Fibroblast of lung (primary cell): ENCODE data around the gene OPA1. TPM values are rescaled to one million over a fixed set of nuclear protein-coding genes. Genes with fewer than 3 reads are reported as not detected.
A peak's percentile ranks its signal among the peaks of the same experiment; 100 is the strongest.

Source experiments
- DNase-seq, 2 donors: peaks; one replicate each; pipeline versions ENCODE4 v3.0.0 to v3.0.0-alpha.2; 2010; ENCODE audit warnings: low read depth in 2 of 2
- H2AFZ ChIP-seq: 2 replicates; pipeline ENCODE4 v1.5.1; 2012; ENCODE audit warnings: low read length, control low read depth, inconsistent platforms
- H3K27ac ChIP-seq: 2 replicates; pipeline ENCODE4 v1.5.1; 2011; ENCODE audit warnings: low read length, control low read depth; ENCODE audit not compliant: insufficient read depth
- H3K27me3 ChIP-seq: 2 replicates; pipeline ENCODE4 v1.5.1; 2011; ENCODE audit warnings: mild to moderate bottlenecking, low read length; ENCODE audit not compliant: control insufficient read depth, insufficient read depth
- H3K36me3 ChIP-seq: 2 replicates; pipeline ENCODE4 v1.5.1; 2011; ENCODE audit warnings: low read length; ENCODE audit not compliant: control insufficient read depth, insufficient read depth
- H3K4me1 ChIP-seq: 2 replicates; pipeline ENCODE4 v1.5.1; 2011; ENCODE audit warnings: low read length; ENCODE audit not compliant: control insufficient read depth, insufficient read depth; ENCODE audit errors: extremely low read depth
- H3K4me2 ChIP-seq: 2 replicates; pipeline ENCODE4 v1.5.1; 2011; ENCODE audit warnings: low read length, control low read depth; ENCODE audit not compliant: insufficient read depth; ENCODE audit errors: extremely low read depth
- H3K4me3 ChIP-seq, 4 experiments: fragments of 200-600 bp in 1 of 4; sonication (generic) in 1 of 4; replicated peaks in 1 of 4; 2 replicates each; pipeline ENCODE4 v1.5.1; 2011 to 2016; ENCODE audit warnings: low read length in 4 of 4, low read depth in 3 of 4, mild to moderate bottlenecking in 3 of 4, control low read depth in 2 of 4, inconsistent platforms in 1 of 4, mixed read lengths in 1 of 4; ENCODE audit not compliant: insufficient read depth in 1 of 4; ENCODE audit errors: control extremely low read depth in 1 of 4
- H3K79me2 ChIP-seq: 2 replicates; pipeline ENCODE4 v1.5.1; 2012; ENCODE audit warnings: mild to moderate bottlenecking, low read length, inconsistent platforms; ENCODE audit not compliant: control insufficient read depth, insufficient read depth
- H3K9ac ChIP-seq: 2 replicates; pipeline ENCODE4 v1.5.1; 2011; ENCODE audit warnings: mild to moderate bottlenecking, low read length, control low read depth; ENCODE audit not compliant: insufficient read depth
- H3K9me3 ChIP-seq: 2 replicates; pipeline ENCODE4 v1.5.1; 2012; ENCODE audit warnings: low read depth, low read length; ENCODE audit not compliant: control insufficient read depth, insufficient read depth
- H4K20me1 ChIP-seq: 2 replicates; pipeline ENCODE4 v1.5.1; 2011; ENCODE audit warnings: low read length; ENCODE audit not compliant: control insufficient read depth, insufficient read depth; ENCODE audit errors: extremely low read depth
- CTCF ChIP-seq, 2 donors: IDR thresholded peaks in 1 of 2; conservative IDR thresholded peaks in 1 of 2; 1 replicate in 1 of 2; 2 replicates in 1 of 2; pipeline ENCODE4 v1.5.1; 2011 to 2012; ENCODE audit warnings: low read length in 2 of 2, control low read depth in 1 of 2, inconsistent platforms in 1 of 2, low read depth in 1 of 2, mild to moderate bottlenecking in 1 of 2
- EZH2 ChIP-seq: IDR thresholded peaks from 2 replicates; pipeline ENCODE4 v1.5.1; 2012; ENCODE audit warnings: low read length, control low read depth, mild to moderate bottlenecking; ENCODE audit errors: missing control alignments
- polyA plus RNA-seq, 2 donors: library from polyadenylated mRNA; depleted of rRNA in 1 of 2; stranded (reverse) in 1 of 2; unstranded in 1 of 2; fragments of >200 nt; gene quantifications; 2 replicates each; pipeline ENCODE4 v1.2.1, GENCODE V29; 2011 to 2012; ENCODE audit warnings: missing spikeins in 1 of 2
- total RNA-seq: library from RNA; depleted of rRNA; stranded (reverse); fragments of >200 nt; gene quantifications from 2 replicates; pipeline ENCODE4 v1.2.1, GENCODE V29; 2014

Gene OPA1
- total and polyA plus RNA-seq, 2 donors (not counting 1 experiment from before 2014, with no cell fraction given): 40.6 to 63.9 TPM

- peak overlapping the region; percentile 25 for H3K4me2 ChIP-seq
- no peaks in the 10 kb centered on the region for H3K79me2 ChIP-seq
- DNase-seq: peak; percentile 37 to 64
- H3K36me3 ChIP-seq: no peaks in the 10 kb centered on the region
- no peaks in the 10 kb centered on the region for H3K27me3 ChIP-seq
- no peak overlapping the region for H3K9ac ChIP-seq
- no peaks in the 10 kb centered on the region for H3K9me3 ChIP-seq
- no peak overlapping the region for H3K4me3 ChIP-seq
- H4K20me1 ChIP-seq: no peaks in the 10 kb centered on the region
- no peak overlapping the region for H3K27ac ChIP-seq
- no peak for TF ChIP-seq CTCF (conservative IDR thresholded peaks at IDR 0.05 in 1 of 2, IDR thresholded peaks at IDR 0.05 in 1 of 2; ENCODE audit: low read depth in 1 of 2, low read length in 2 of 2)
- no peak for TF ChIP-seq EZH2
- no peak overlapping the region for H2AFZ ChIP-seq
- no peaks in the 10 kb centered on the region for H3K4me1 ChIP-seq
Observed at GRCh38 chr3:193680220-193680619, 87.2 kb downstream of the OPA1 start.

- peaks cover under 1% of the 10 kb centered on the region for H3K4me1 ChIP-seq
- H2AFZ ChIP-seq: no peak overlapping the region
- DNase-seq: no peak
- H3K9me3 ChIP-seq: no peaks in the 10 kb centered on the region
- no peak overlapping the region for H3K27ac ChIP-seq
- no peaks in the 10 kb centered on the region for H4K20me1 ChIP-seq
- no peak overlapping the region for H3K4me3 ChIP-seq
- H3K4me2 ChIP-seq: no peak overlapping the region
- no peaks in the 10 kb centered on the region for H3K79me2 ChIP-seq
- no peaks in the 10 kb centered on the region for H3K27me3 ChIP-seq
- H3K36me3 ChIP-seq: no peaks in the 10 kb centered on the region
- no peak for TF ChIP-seq CTCF (conservative IDR thresholded peaks at IDR 0.05 in 1 of 2, IDR thresholded peaks at IDR 0.05 in 1 of 2; ENCODE audit: low read depth in 1 of 2, low read length in 2 of 2)
- TF ChIP-seq EZH2: no peak
- H3K9ac ChIP-seq: no peak overlapping the region
Observed at GRCh38 chr3:193681631-193682030, 88.6 kb downstream of the OPA1 start.

- no peaks in the 10 kb centered on the region for H3K27me3 ChIP-seq
- DNase-seq: no peak
- H3K4me2 ChIP-seq: no peak overlapping the region
- H3K36me3 ChIP-seq: no peaks in the 10 kb centered on the region
- no peaks in the 10 kb centered on the region for H3K9me3 ChIP-seq
- H2AFZ ChIP-seq: no peak overlapping the region
- no peak overlapping the region for H3K4me3 ChIP-seq
- no peaks in the 10 kb centered on the region for H3K79me2 ChIP-seq
- no peak overlapping the region for H3K27ac ChIP-seq
- H3K4me1 ChIP-seq: peaks cover 3% of the 10 kb centered on the region
- H4K20me1 ChIP-seq: no peaks in the 10 kb centered on the region
- no peak overlapping the region for H3K9ac ChIP-seq
- TF ChIP-seq CTCF (conservative IDR thresholded peaks at IDR 0.05 in 1 of 2, IDR thresholded peaks at IDR 0.05 in 1 of 2; ENCODE audit: low read depth in 1 of 2, low read length in 2 of 2) (no peak), EZH2 (no peak)
Observed at GRCh38 chr3:193686665-193687483, 93.9 kb downstream of the OPA1 start.
